ENCODE results near the gene ALPG. TPM values are rescaled to one million over a fixed set of nuclear protein-coding genes. Genes with fewer than 3 reads are reported as not detected.

The ALPG gene
- total RNA-seq (not detected in 2 replicates), polyA plus RNA-seq (not detected in 2 replicates), polyA minus RNA-seq (not detected in 2 replicates)
- not detected for total RNA-seq (2013)

DNA sequence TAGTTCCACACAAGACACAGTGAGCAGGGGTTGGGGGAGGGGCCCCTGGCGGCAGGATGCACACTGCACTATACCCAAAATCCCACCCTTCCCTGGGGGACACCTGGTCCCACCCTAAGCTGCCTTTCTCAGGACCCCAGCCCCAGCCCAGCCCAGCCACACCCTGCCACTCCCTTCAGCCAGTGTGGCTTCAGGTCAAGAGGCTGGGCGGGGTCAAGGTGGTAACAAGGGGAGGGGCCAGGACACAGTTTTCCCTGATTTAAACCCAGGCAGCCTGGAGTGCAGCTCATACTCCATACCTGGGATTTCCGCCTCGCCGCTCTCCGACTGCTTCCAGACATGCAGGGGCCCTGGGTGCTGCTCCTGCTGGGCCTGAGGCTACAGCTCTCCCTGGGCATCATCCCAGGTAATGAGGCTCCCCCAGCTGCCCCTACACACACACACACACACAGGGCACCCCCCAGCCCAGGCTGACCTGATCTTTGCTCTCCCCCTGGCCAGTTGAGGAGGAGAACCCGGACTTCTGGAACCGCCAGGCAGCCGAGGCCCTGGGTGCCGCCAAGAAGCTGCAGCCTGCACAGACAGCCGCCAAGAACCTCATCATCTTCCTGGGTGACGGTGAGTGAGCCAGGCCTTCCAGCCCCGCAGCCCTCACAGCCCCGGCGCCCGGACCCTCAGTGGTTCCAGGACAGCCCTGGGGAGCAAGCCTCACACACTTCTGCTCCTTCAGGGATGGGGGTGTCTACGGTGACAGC lies at the start of gene ALPG:
ALPG (plus strand) TSS at position 289 of the 755 bp plus-strand sequence; CDS start at position 340, 51 bp downstream.
- Histone ChIP-seq H3K9me3 (ENCODE audit: control extremely low read depth in 1 of 3, control insufficient read depth in 2 of 3, insufficient read depth in 1 of 3, low read length in 2 of 3) (no peaks in the 10 kb centered on the region), H3K36me3 (replicated peaks in 1 of 2; ENCODE audit: control extremely low read depth in 1 of 2, control insufficient read depth in 1 of 2, extremely low read depth in 1 of 2, insufficient read depth in 2 of 2, low read length in 1 of 2) (no peaks in the 10 kb centered on the region), H3K4me2 (replicated peaks; ENCODE audit: low read depth, low read length, poor library complexity, severe bottlenecking) (no peak within 1 kb of the TSS), H3K9ac (ENCODE audit: low read length) (no peak within 1 kb of the TSS), H3K27me3 (replicated peaks in 1 of 4; ENCODE audit: control extremely low read depth in 1 of 4, control insufficient read depth in 3 of 4, insufficient read depth in 4 of 4, low read length in 3 of 4) (no peaks in the 10 kb centered on the region), H3K4me3 (ENCODE audit: control extremely low read depth in 1 of 5, extremely low read depth in 1 of 5, insufficient read depth in 1 of 5, low read depth in 2 of 5, low read length in 4 of 5) (no peak within 1 kb of the TSS), H3K4me1 (ENCODE audit: control insufficient read depth in 2 of 2, insufficient read depth in 2 of 2, low read length in 2 of 2) (no peaks in the 10 kb centered on the region), H3K79me2 (ENCODE audit: control insufficient read depth, insufficient read depth, low read length) (no peaks in the 10 kb centered on the region), H4K20me1 (ENCODE audit: control insufficient read depth, insufficient read depth, low read length, poor library complexity, severe bottlenecking) (no peaks in the 10 kb centered on the region), H2AFZ (ENCODE audit: insufficient read depth, low read depth, low read length, poor library complexity, severe bottlenecking) (no peak within 1 kb of the TSS), H3K27ac (ENCODE audit: low read length in 2 of 2) (no peak within 1 kb of the TSS)
- no peak for TF ChIP-seq EZH2 (IDR thresholded peaks at IDR 0.05; ENCODE audit: borderline replicate concordance, insufficient read depth, low read depth, low read length, poor library complexity, severe bottlenecking)
- TF ChIP-seq, protein P1, sequence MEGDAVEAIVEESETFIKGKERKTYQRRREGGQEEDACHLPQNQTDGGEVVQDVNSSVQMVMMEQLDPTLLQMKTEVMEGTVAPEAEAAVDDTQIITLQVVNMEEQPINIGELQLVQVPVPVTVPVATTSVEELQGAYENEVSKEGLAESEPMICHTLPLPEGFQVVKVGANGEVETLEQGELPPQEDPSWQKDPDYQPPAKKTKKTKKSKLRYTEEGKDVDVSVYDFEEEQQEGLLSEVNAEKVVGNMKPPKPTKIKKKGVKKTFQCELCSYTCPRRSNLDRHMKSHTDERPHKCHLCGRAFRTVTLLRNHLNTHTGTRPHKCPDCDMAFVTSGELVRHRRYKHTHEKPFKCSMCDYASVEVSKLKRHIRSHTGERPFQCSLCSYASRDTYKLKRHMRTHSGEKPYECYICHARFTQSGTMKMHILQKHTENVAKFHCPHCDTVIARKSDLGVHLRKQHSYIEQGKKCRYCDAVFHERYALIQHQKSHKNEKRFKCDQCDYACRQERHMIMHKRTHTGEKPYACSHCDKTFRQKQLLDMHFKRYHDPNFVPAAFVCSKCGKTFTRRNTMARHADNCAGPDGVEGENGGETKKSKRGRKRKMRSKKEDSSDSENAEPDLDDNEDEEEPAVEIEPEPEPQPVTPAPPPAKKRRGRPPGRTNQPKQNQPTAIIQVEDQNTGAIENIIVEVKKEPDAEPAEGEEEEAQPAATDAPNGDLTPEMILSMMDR (IDR thresholded peaks at IDR 0.05): no peak
- ChIA-PET CTCF (no interaction called here), POLR2A (no interaction called here)
- WGBS (ENCODE audit: insufficient coverage): 93% methylated on average over 16 of the region's 17 CpGs
- no peaks in the 10 kb centered on the region for H3K4me1 Mint-ChIP-seq
- no peak for DNase-seq
- no peak within 1 kb of the TSS for H3K4me3 Mint-ChIP-seq
- peaks cover 7% of the 10 kb centered on the region for H3K27me3 Mint-ChIP-seq
- intact Hi-C loops (cut with micrococcal nuclease): no loop called here
- no peaks in the 10 kb centered on the region for H3K9me3 Mint-ChIP-seq (ENCODE audit: insufficient read depth)
- ATAC-seq (ENCODE audit: low read depth): no peak
- no peak within 1 kb of the TSS for H3K27ac Mint-ChIP-seq

DNA sequence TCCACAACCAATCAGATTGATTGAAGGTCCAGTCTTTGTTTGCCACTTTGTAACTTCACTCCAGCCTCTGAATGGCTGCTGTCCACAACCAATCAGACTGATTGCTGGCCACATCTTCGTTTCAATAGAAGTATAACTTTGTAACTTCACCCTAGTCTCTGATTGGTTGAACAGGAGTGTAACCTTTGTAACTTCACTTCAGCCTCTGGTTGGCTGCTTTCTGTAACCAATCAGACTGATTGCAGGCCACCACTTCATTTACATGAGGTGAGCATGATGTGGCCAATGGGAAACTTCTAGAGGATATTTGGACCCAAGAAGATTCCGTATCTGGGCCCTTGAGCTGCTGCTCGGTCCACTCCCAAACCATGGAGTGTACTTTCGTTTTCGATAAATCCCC lies 45.0 kb upstream of the ALPG start:
- peaks cover 13% of the 10 kb centered on the region for H3K4me1 Mint-ChIP-seq
- peaks cover 10% of the 10 kb centered on the region in 2 donors for H3K4me1 ChIP-seq (ENCODE audit: control insufficient read depth in 2 of 2, insufficient read depth in 2 of 2, low read length in 2 of 2)
- ChIA-PET POLR2A (no interaction called here), CTCF (no interaction called here)
- no peak overlapping the region for H2AFZ ChIP-seq (ENCODE audit: insufficient read depth, low read depth, low read length, poor library complexity, severe bottlenecking)
- WGBS (ENCODE audit: insufficient coverage): 100% methylated on average over 4 of the region's 5 CpGs
- peaks cover 0 to 14% (median 0%) of the 10 kb centered on the region in 3 donors for H3K9me3 ChIP-seq (ENCODE audit: control extremely low read depth in 1 of 3, control insufficient read depth in 2 of 3, insufficient read depth in 1 of 3, low read length in 2 of 3)
- no peak overlapping the region for H3K9ac ChIP-seq (ENCODE audit: low read length)
- DNase-seq: no peak
- no peaks in the 10 kb centered on the region for H4K20me1 ChIP-seq (ENCODE audit: control insufficient read depth, insufficient read depth, low read length, poor library complexity, severe bottlenecking)
- intact Hi-C loops (cut with micrococcal nuclease): no loop called here
- no peak for ATAC-seq (ENCODE audit: low read depth)
- no peaks in the 10 kb centered on the region for H3K27me3 ChIP-seq (replicated peaks in 1 of 4; ENCODE audit: control extremely low read depth in 1 of 4, control insufficient read depth in 3 of 4, insufficient read depth in 4 of 4, low read length in 3 of 4)
- no peak overlapping the region for H3K4me2 ChIP-seq (replicated peaks; ENCODE audit: low read depth, low read length, poor library complexity, severe bottlenecking)
- no peak overlapping the region for H3K4me3 Mint-ChIP-seq
- H3K79me2 ChIP-seq (ENCODE audit: control insufficient read depth, insufficient read depth, low read length): no peaks in the 10 kb centered on the region
- no peaks in the 10 kb centered on the region for H3K27me3 Mint-ChIP-seq
- H3K4me3 ChIP-seq (ENCODE audit: control extremely low read depth in 1 of 5, extremely low read depth in 1 of 5, insufficient read depth in 1 of 5, low read depth in 2 of 5, low read length in 4 of 5): no peak overlapping the region
- no peak for TF ChIP-seq EZH2 (IDR thresholded peaks at IDR 0.05; ENCODE audit: borderline replicate concordance, insufficient read depth, low read depth, low read length, poor library complexity, severe bottlenecking)
- TF ChIP-seq, protein P1 (IDR thresholded peaks at IDR 0.05): no peak
- no peaks in the 10 kb centered on the region for H3K9me3 Mint-ChIP-seq (ENCODE audit: insufficient read depth)
- no peaks in the 10 kb centered on the region for H3K36me3 ChIP-seq (replicated peaks in 1 of 2; ENCODE audit: control extremely low read depth in 1 of 2, control insufficient read depth in 1 of 2, extremely low read depth in 1 of 2, insufficient read depth in 2 of 2, low read length in 1 of 2)
- H3K27ac ChIP-seq (ENCODE audit: low read length in 2 of 2): no peak overlapping the region
- no peak overlapping the region for H3K27ac Mint-ChIP-seq
